Measurements from ENCODE around the gene CAB39. TPM values are rescaled to one million over a fixed set of nuclear protein-coding genes. Genes with fewer than 3 reads are reported as not detected.

The CAB39 gene
- total and polyA plus RNA-seq, 4 donors = 19.4 to 123 (median 57.1) TPM

DNA sequence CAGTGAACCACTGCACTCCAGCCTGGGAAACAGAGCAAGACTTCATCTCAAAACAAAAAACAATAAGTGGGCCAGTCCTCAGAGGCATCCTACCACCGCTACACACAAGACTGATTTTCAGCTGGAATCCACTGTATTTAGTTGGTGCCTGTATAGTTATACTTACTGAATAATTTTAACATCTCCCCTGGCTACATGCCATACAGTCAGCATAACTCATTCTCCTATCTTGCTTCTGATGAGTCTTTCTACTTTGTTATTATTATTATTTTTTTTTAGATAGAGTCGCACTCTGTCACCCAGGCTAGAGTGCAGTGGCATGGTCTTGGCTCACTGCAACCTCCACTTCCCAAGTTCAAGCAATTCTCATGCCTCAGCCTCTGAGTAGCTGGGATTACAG lies 19.9 kb upstream of the CAB39 start:
- Histone ChIP-seq H3K36me3 (ENCODE audit: control insufficient read depth in 4 of 4, insufficient read depth in 4 of 4, low read length in 4 of 4) (no peaks in the 10 kb centered on the region), H3K4me1 (ENCODE audit: control insufficient read depth in 5 of 5, insufficient read depth in 5 of 5, low read length in 5 of 5) (no peaks in the 10 kb centered on the region), H3K27ac (ENCODE audit: low read depth in 1 of 2, low read length in 1 of 2) (no peak overlapping the region), H3K4me3 (no peak overlapping the region), H3K9me3 (ENCODE audit: control insufficient read depth in 4 of 4, insufficient read depth in 3 of 4, low read length in 3 of 4) (no peaks in the 10 kb centered on the region), H3K27me3 (ENCODE audit: control insufficient read depth in 3 of 3, insufficient read depth in 3 of 3, low read length in 2 of 3) (no peaks in the 10 kb centered on the region), H3K9ac (ENCODE audit: insufficient read depth in 1 of 2, low read length in 2 of 2) (no peak overlapping the region)
- DNase-seq (no peak), ATAC-seq (ENCODE audit: insufficient read depth, low FRiP score) (no peak)
- TF ChIP-seq, protein P1, sequence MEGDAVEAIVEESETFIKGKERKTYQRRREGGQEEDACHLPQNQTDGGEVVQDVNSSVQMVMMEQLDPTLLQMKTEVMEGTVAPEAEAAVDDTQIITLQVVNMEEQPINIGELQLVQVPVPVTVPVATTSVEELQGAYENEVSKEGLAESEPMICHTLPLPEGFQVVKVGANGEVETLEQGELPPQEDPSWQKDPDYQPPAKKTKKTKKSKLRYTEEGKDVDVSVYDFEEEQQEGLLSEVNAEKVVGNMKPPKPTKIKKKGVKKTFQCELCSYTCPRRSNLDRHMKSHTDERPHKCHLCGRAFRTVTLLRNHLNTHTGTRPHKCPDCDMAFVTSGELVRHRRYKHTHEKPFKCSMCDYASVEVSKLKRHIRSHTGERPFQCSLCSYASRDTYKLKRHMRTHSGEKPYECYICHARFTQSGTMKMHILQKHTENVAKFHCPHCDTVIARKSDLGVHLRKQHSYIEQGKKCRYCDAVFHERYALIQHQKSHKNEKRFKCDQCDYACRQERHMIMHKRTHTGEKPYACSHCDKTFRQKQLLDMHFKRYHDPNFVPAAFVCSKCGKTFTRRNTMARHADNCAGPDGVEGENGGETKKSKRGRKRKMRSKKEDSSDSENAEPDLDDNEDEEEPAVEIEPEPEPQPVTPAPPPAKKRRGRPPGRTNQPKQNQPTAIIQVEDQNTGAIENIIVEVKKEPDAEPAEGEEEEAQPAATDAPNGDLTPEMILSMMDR (IDR thresholded peaks at IDR 0.05; ENCODE audit: control extremely low read depth, extremely low read depth) = no peak
- 93 to 95% methylated on average over 2 of the region's 2 CpGs for WGBS, 2 donors

DNA sequence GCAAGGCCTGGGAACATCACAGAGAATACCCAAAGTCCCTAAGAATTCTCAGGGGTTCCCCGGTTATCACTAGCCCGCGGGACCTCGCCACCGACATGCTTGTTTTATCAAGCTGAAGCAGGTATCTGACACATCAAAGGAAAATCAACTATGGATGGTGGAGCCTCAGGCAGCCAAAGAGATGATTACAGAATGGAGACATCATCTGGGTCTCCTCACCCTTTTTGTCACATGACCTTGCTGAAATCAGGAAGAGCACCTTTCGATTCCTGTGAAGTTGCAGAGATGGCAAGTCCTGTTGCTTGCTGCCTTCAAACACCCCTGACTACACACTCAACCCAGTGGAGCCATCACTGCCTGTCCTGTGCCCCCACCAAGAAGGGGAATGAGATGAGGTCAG lies 19.2 kb upstream of the CAB39 start:
- Histone ChIP-seq H3K27me3 (ENCODE audit: control insufficient read depth in 3 of 3, insufficient read depth in 3 of 3, low read length in 2 of 3) (no peaks in the 10 kb centered on the region), H3K4me1 (ENCODE audit: control insufficient read depth in 5 of 5, insufficient read depth in 5 of 5, low read length in 5 of 5) (no peaks in the 10 kb centered on the region), H3K36me3 (ENCODE audit: control insufficient read depth in 4 of 4, insufficient read depth in 4 of 4, low read length in 4 of 4) (no peaks in the 10 kb centered on the region), H3K27ac (ENCODE audit: low read depth in 1 of 2, low read length in 1 of 2) (no peak overlapping the region), H3K4me3 (no peak overlapping the region), H3K9ac (ENCODE audit: insufficient read depth in 1 of 2, low read length in 2 of 2) (no peak overlapping the region), H3K9me3 (ENCODE audit: control insufficient read depth in 4 of 4, insufficient read depth in 3 of 4, low read length in 3 of 4) (no peaks in the 10 kb centered on the region)
- WGBS, 2 donors = 91 to 95% methylated on average over 6 of the region's 6 CpGs
- TF ChIP-seq, protein P1 (IDR thresholded peaks at IDR 0.05; ENCODE audit: control extremely low read depth, extremely low read depth) = no peak
- DNase-seq (no peak), ATAC-seq (ENCODE audit: insufficient read depth, low FRiP score) (no peak)

DNA sequence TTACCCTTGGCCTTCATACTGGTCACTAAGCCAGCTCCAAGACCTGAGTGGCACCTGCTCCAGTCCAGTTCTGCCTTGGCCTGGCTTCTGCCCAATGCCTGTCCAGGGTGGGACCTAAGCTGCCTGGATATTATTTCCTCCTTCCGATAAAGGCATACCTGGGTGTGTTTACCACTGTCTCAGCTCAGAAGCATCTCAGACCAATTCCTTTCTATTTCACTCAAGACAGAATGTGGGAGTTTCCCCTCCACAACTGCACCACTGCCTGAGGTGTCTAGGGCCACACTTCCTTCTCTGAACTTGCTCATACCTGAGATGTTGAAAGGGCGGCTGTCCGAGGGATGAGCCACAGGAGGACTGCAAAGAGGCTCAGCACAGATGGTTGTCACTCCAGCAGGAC lies 18.4 kb upstream of the CAB39 start:
- Histone ChIP-seq H3K4me3 (no peak overlapping the region), H3K9ac (ENCODE audit: insufficient read depth in 1 of 2, low read length in 2 of 2) (no peak overlapping the region), H3K36me3 (ENCODE audit: control insufficient read depth in 4 of 4, insufficient read depth in 4 of 4, low read length in 4 of 4) (no peaks in the 10 kb centered on the region), H3K27me3 (ENCODE audit: control insufficient read depth in 3 of 3, insufficient read depth in 3 of 3, low read length in 2 of 3) (no peaks in the 10 kb centered on the region), H3K27ac (ENCODE audit: low read depth in 1 of 2, low read length in 1 of 2) (no peak overlapping the region), H3K9me3 (ENCODE audit: control insufficient read depth in 4 of 4, insufficient read depth in 3 of 4, low read length in 3 of 4) (no peaks in the 10 kb centered on the region), H3K4me1 (ENCODE audit: control insufficient read depth in 5 of 5, insufficient read depth in 5 of 5, low read length in 5 of 5) (no peaks in the 10 kb centered on the region)
- DNase-seq = no peak
- TF ChIP-seq, protein P1 (IDR thresholded peaks at IDR 0.05; ENCODE audit: control extremely low read depth, extremely low read depth) = no peak
- no peak for ATAC-seq (ENCODE audit: insufficient read depth, low FRiP score)
- WGBS, 2 donors = 79 to 83% methylated on average over 3 of the region's 3 CpGs

DNA sequence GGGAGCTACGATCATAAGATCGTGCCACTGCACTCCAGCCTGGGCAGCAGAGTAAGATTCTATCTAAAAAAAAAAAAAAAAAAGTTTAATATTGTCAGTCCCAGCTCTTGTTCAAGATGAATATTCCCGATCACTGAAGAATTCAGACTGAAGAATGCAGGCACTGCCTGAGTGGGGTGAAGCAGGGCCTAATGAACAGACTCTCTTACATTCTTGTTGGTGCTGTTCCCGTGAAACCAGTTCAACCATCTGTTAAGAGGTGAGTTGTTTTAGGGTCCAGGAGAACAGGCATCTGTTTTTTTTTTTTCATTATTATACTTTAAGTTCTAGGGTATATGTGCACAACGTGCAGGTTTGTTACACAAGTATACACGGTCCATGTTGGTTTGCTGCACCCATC lies 17.1 kb upstream of the CAB39 start:
- no peak overlapping the region for H3K4me3 ChIP-seq
- TF ChIP-seq, protein P1 (IDR thresholded peaks at IDR 0.05; ENCODE audit: control extremely low read depth, extremely low read depth) = no peak
- H3K27me3 ChIP-seq (ENCODE audit: control insufficient read depth in 3 of 3, insufficient read depth in 3 of 3, low read length in 2 of 3) = no peaks in the 10 kb centered on the region
- no peaks in the 10 kb centered on the region for H3K36me3 ChIP-seq (ENCODE audit: control insufficient read depth in 4 of 4, insufficient read depth in 4 of 4, low read length in 4 of 4)
- H3K9me3 ChIP-seq (ENCODE audit: control insufficient read depth in 4 of 4, insufficient read depth in 3 of 4, low read length in 3 of 4) = no peaks in the 10 kb centered on the region
- DNase-seq = peak in 2 of 3 donors; percentile 20 to 38
- WGBS, 2 donors = 78 to 83% methylated on average over 6 of the region's 6 CpGs
- ATAC-seq (ENCODE audit: insufficient read depth, low FRiP score) = no peak
- H3K9ac ChIP-seq (ENCODE audit: insufficient read depth in 1 of 2, low read length in 2 of 2) = no peak overlapping the region
- no peak overlapping the region for H3K27ac ChIP-seq (ENCODE audit: low read depth in 1 of 2, low read length in 1 of 2)
- no peaks in the 10 kb centered on the region for H3K4me1 ChIP-seq (ENCODE audit: control insufficient read depth in 5 of 5, insufficient read depth in 5 of 5, low read length in 5 of 5)

Measured in lung (tissue), 12 donors.